ENCODE data around the gene CD59. TPM values are rescaled to one million over a fixed set of nuclear protein-coding genes. Genes with fewer than 3 reads are reported as not detected.
"Not testable (repeated sequence)": the region's sequence is repeated elsewhere in the genome, so short reads cannot be mapped to it uniquely, and the experiment has no call there.

Gene CD59
- total RNA-seq, 4 donors from 2014 or later = 327 to 685 (median 490) TPM

GRCh38 chr11:33716243-33716642 lies 20.0 kb downstream of the CD59 start:
- DNase-seq (ENCODE audit: low spot score) (no peak), ATAC-seq (ENCODE audit: low FRiP score) (no peak)
- TF ChIP-seq CTCF (IDR thresholded peaks at IDR 0.05) = no peak

- ATAC-seq (ENCODE audit: low FRiP score) = no peak
- DNase-seq (ENCODE audit: low spot score) = no peak
- TF ChIP-seq CTCF (IDR thresholded peaks at IDR 0.05) = no peak
Measured at GRCh38 chr11:33713856-33714398, 22.3 kb downstream of the CD59 start.

GRCh38 chr11:33713151-33713855 lies 22.9 kb downstream of the CD59 start:
- ATAC-seq (ENCODE audit: low FRiP score) = no peak
- DNase-seq (ENCODE audit: low spot score) = no peak
- no peak for TF ChIP-seq CTCF (IDR thresholded peaks at IDR 0.05)

GRCh38 chr11:33712436-33712835 lies 23.8 kb downstream of the CD59 start:
- ATAC-seq (ENCODE audit: low FRiP score) = no peak
- DNase-seq (ENCODE audit: low spot score) = no peak
- TF ChIP-seq CTCF (IDR thresholded peaks at IDR 0.05) = no peak

GRCh38 chr11:33709466-33709865 lies 26.8 kb downstream of the CD59 start:
- ATAC-seq (ENCODE audit: low FRiP score) (no peak), DNase-seq (ENCODE audit: low spot score) (no peak)
- TF ChIP-seq CTCF (IDR thresholded peaks at IDR 0.05) = no peak

GRCh38 chr11:33708985-33709384 lies 27.2 kb downstream of the CD59 start:
- DNase-seq (ENCODE audit: low spot score) (no peak), ATAC-seq (ENCODE audit: low FRiP score) (no peak)
- no peak for TF ChIP-seq CTCF (IDR thresholded peaks at IDR 0.05)

- not testable (repeated sequence) for ATAC-seq (ENCODE audit: low FRiP score)
Measured at GRCh38 chr11:33707831-33708230, 28.4 kb downstream of the CD59 start.

More at GRCh38 chr11:33707831-33708230, 28.4 kb downstream of the CD59 start:
- not testable (repeated sequence) for DNase-seq (ENCODE audit: low spot score)

Measured in omental fat pad (tissue), 4 donors.